ENCODE results near the gene VLDLR.

The VLDLR gene

GRCh38 chr9:2602704-2603116 is 18.9 kb upstream of the VLDLR start:
- Histone ChIP-seq H3K27ac (ENCODE audit: low read depth, low read length) (no peak overlapping the region), H3K4me1 (ENCODE audit: control insufficient read depth, insufficient read depth, low read length) (no peaks in the 10 kb centered on the region), H3K4me3 (ENCODE audit: low read depth, low read length) (no peak overlapping the region), H3K36me3 (ENCODE audit: control insufficient read depth, insufficient read depth, low read length) (no peaks in the 10 kb centered on the region), H3K27me3 (ENCODE audit: control insufficient read depth, insufficient read depth, low read length) (no peaks in the 10 kb centered on the region), H3K9me3 (ENCODE audit: control insufficient read depth, insufficient read depth, low read depth, low read length) (no peaks in the 10 kb centered on the region), H3K9ac (ENCODE audit: low read length) (no peak overlapping the region)

GRCh38 chr9:2603621-2604020 is 18.0 kb upstream of the VLDLR start:
- H3K4me3 ChIP-seq (ENCODE audit: low read depth, low read length) = no peak overlapping the region
- H3K36me3 ChIP-seq (ENCODE audit: control insufficient read depth, insufficient read depth, low read length) = no peaks in the 10 kb centered on the region
- H3K4me1 ChIP-seq (ENCODE audit: control insufficient read depth, insufficient read depth, low read length) = no peaks in the 10 kb centered on the region
- H3K27me3 ChIP-seq (ENCODE audit: control insufficient read depth, insufficient read depth, low read length) = no peaks in the 10 kb centered on the region
- no peak overlapping the region for H3K27ac ChIP-seq (ENCODE audit: low read depth, low read length)
- no peak overlapping the region for H3K9ac ChIP-seq (ENCODE audit: low read length)
- no peaks in the 10 kb centered on the region for H3K9me3 ChIP-seq (ENCODE audit: control insufficient read depth, insufficient read depth, low read depth, low read length)

- Histone ChIP-seq H3K9me3 (ENCODE audit: control insufficient read depth, insufficient read depth, low read depth, low read length) (no peaks in the 10 kb centered on the region), H3K9ac (ENCODE audit: low read length) (no peak overlapping the region), H3K27ac (ENCODE audit: low read depth, low read length) (no peak overlapping the region), H3K4me1 (ENCODE audit: control insufficient read depth, insufficient read depth, low read length) (no peaks in the 10 kb centered on the region), H3K27me3 (ENCODE audit: control insufficient read depth, insufficient read depth, low read length) (no peaks in the 10 kb centered on the region), H3K4me3 (ENCODE audit: low read depth, low read length) (no peak overlapping the region), H3K36me3 (ENCODE audit: control insufficient read depth, insufficient read depth, low read length) (no peaks in the 10 kb centered on the region)
Measured at GRCh38 chr9:2605246-2605645, 16.3 kb upstream of the VLDLR start.

GRCh38 chr9:2608276-2608675 is 13.3 kb upstream of the VLDLR start:
- H3K9me3 ChIP-seq (ENCODE audit: control insufficient read depth, insufficient read depth, low read depth, low read length) = no peaks in the 10 kb centered on the region
- H3K9ac ChIP-seq (ENCODE audit: low read length) = no peak overlapping the region
- no peaks in the 10 kb centered on the region for H3K36me3 ChIP-seq (ENCODE audit: control insufficient read depth, insufficient read depth, low read length)
- no peaks in the 10 kb centered on the region for H3K27me3 ChIP-seq (ENCODE audit: control insufficient read depth, insufficient read depth, low read length)
- peaks cover 2% of the 10 kb centered on the region; the same call in 1 of the 2 replicates for H3K4me1 ChIP-seq (ENCODE audit: control insufficient read depth, insufficient read depth, low read length)
- H3K4me3 ChIP-seq (ENCODE audit: low read depth, low read length) = no peak overlapping the region
- no peak overlapping the region for H3K27ac ChIP-seq (ENCODE audit: low read depth, low read length)

- Histone ChIP-seq H3K36me3 (ENCODE audit: control insufficient read depth, insufficient read depth, low read length) (no peaks in the 10 kb centered on the region), H3K9ac (ENCODE audit: low read length) (no peak overlapping the region), H3K27me3 (ENCODE audit: control insufficient read depth, insufficient read depth, low read length) (no peaks in the 10 kb centered on the region), H3K4me1 (ENCODE audit: control insufficient read depth, insufficient read depth, low read length) (peaks cover 25% of the 10 kb centered on the region), H3K4me3 (ENCODE audit: low read depth, low read length) (no peak overlapping the region), H3K9me3 (ENCODE audit: control insufficient read depth, insufficient read depth, low read depth, low read length) (no peaks in the 10 kb centered on the region), H3K27ac (ENCODE audit: low read depth, low read length) (no peak overlapping the region)
Measured at GRCh38 chr9:2610985-2611384, 10.6 kb upstream of the VLDLR start.

- H3K9ac ChIP-seq (ENCODE audit: low read length) = no peak overlapping the region
- H3K27me3 ChIP-seq (ENCODE audit: control insufficient read depth, insufficient read depth, low read length) = no peaks in the 10 kb centered on the region
- no peaks in the 10 kb centered on the region for H3K9me3 ChIP-seq (ENCODE audit: control insufficient read depth, insufficient read depth, low read depth, low read length)
- H3K36me3 ChIP-seq (ENCODE audit: control insufficient read depth, insufficient read depth, low read length) = no peaks in the 10 kb centered on the region
- H3K4me3 ChIP-seq (ENCODE audit: low read depth, low read length) = no peak overlapping the region
- peaks cover 25% of the 10 kb centered on the region for H3K4me1 ChIP-seq (ENCODE audit: control insufficient read depth, insufficient read depth, low read length)
- H3K27ac ChIP-seq (ENCODE audit: low read depth, low read length) = no peak overlapping the region
Measured at GRCh38 chr9:2611961-2612360, 9.6 kb upstream of the VLDLR start.

GRCh38 chr9:2613730-2614271 is 7.8 kb upstream of the VLDLR start:
- Histone ChIP-seq H3K27me3 (ENCODE audit: control insufficient read depth, insufficient read depth, low read length) (peaks cover 2% of the 10 kb centered on the region; the same call in 1 of the 2 replicates), H3K27ac (ENCODE audit: low read depth, low read length) (no peak overlapping the region), H3K9ac (ENCODE audit: low read length) (no peak overlapping the region), H3K4me1 (ENCODE audit: control insufficient read depth, insufficient read depth, low read length) (peaks cover 25% of the 10 kb centered on the region), H3K36me3 (ENCODE audit: control insufficient read depth, insufficient read depth, low read length) (no peaks in the 10 kb centered on the region), H3K9me3 (ENCODE audit: control insufficient read depth, insufficient read depth, low read depth, low read length) (no peaks in the 10 kb centered on the region), H3K4me3 (ENCODE audit: low read depth, low read length) (no peak overlapping the region)

GRCh38 chr9:2615497-2615896 is 6.1 kb upstream of the VLDLR start:
- H3K9me3 ChIP-seq (ENCODE audit: control insufficient read depth, insufficient read depth, low read depth, low read length) = no peaks in the 10 kb centered on the region
- no peak overlapping the region for H3K27ac ChIP-seq (ENCODE audit: low read depth, low read length)
- peaks cover 19% of the 10 kb centered on the region for H3K27me3 ChIP-seq (ENCODE audit: control insufficient read depth, insufficient read depth, low read length)
- peaks cover 31% of the 10 kb centered on the region for H3K4me1 ChIP-seq (ENCODE audit: control insufficient read depth, insufficient read depth, low read length)
- no peak overlapping the region for H3K9ac ChIP-seq (ENCODE audit: low read length)
- no peaks in the 10 kb centered on the region for H3K36me3 ChIP-seq (ENCODE audit: control insufficient read depth, insufficient read depth, low read length)
- no peak overlapping the region for H3K4me3 ChIP-seq (ENCODE audit: low read depth, low read length)

GRCh38 chr9:2616692-2617377 is 4.8 kb upstream of the VLDLR start:
- no peak overlapping the region for H3K27ac ChIP-seq (ENCODE audit: low read depth, low read length)
- H3K36me3 ChIP-seq (ENCODE audit: control insufficient read depth, insufficient read depth, low read length) = no peaks in the 10 kb centered on the region
- no peak overlapping the region for H3K9ac ChIP-seq (ENCODE audit: low read length)
- H3K4me1 ChIP-seq (ENCODE audit: control insufficient read depth, insufficient read depth, low read length) = peaks cover 33% of the 10 kb centered on the region
- no peak overlapping the region for H3K4me3 ChIP-seq (ENCODE audit: low read depth, low read length)
- no peaks in the 10 kb centered on the region for H3K9me3 ChIP-seq (ENCODE audit: control insufficient read depth, insufficient read depth, low read depth, low read length)
- H3K27me3 ChIP-seq (ENCODE audit: control insufficient read depth, insufficient read depth, low read length) = peaks cover 26% of the 10 kb centered on the region

GRCh38 chr9:2618289-2618688 is 3.3 kb upstream of the VLDLR start:
- Histone ChIP-seq H3K27ac (ENCODE audit: low read depth, low read length) (no peak overlapping the region), H3K4me1 (ENCODE audit: control insufficient read depth, insufficient read depth, low read length) (peaks cover 35% of the 10 kb centered on the region), H3K27me3 (ENCODE audit: control insufficient read depth, insufficient read depth, low read length) (peaks cover 38% of the 10 kb centered on the region), H3K9me3 (ENCODE audit: control insufficient read depth, insufficient read depth, low read depth, low read length) (no peaks in the 10 kb centered on the region), H3K9ac (ENCODE audit: low read length) (no peak overlapping the region), H3K4me3 (ENCODE audit: low read depth, low read length) (no peak overlapping the region), H3K36me3 (ENCODE audit: control insufficient read depth, insufficient read depth, low read length) (no peaks in the 10 kb centered on the region)

- peak overlapping the region; percentile 66 for H3K9ac ChIP-seq (ENCODE audit: low read length)
Measured at GRCh38 chr9:2620919-2621721, 467 bp upstream of the VLDLR start.

More at GRCh38 chr9:2620919-2621721, 467 bp upstream of the VLDLR start:
- H3K4me1 ChIP-seq (ENCODE audit: control insufficient read depth, insufficient read depth, low read length) = peaks cover 18% of the 10 kb centered on the region
- H3K4me3 ChIP-seq (ENCODE audit: low read depth, low read length) = peak overlapping the region; percentile 74
- peak overlapping the region; percentile 1 for H3K27ac ChIP-seq (ENCODE audit: low read depth, low read length)
- H3K36me3 ChIP-seq (ENCODE audit: control insufficient read depth, insufficient read depth, low read length) = no peaks in the 10 kb centered on the region
- H3K9me3 ChIP-seq (ENCODE audit: control insufficient read depth, insufficient read depth, low read depth, low read length) = no peaks in the 10 kb centered on the region
- H3K27me3 ChIP-seq (ENCODE audit: control insufficient read depth, insufficient read depth, low read length) = peaks cover 56% of the 10 kb centered on the region

Measured in HUES6 (cell line).